Measurements from ENCODE around the gene MSRB3. TPM values are rescaled to one million over a fixed set of nuclear protein-coding genes. Genes with fewer than 3 reads are reported as not detected.

The MSRB3 gene
- total and polyA plus RNA-seq, 2 of the 8 experiments (the other 6 are each of a cell fraction or from before 2014, with no cell fraction given), result 0.32 to 1.2 TPM

DNA sequence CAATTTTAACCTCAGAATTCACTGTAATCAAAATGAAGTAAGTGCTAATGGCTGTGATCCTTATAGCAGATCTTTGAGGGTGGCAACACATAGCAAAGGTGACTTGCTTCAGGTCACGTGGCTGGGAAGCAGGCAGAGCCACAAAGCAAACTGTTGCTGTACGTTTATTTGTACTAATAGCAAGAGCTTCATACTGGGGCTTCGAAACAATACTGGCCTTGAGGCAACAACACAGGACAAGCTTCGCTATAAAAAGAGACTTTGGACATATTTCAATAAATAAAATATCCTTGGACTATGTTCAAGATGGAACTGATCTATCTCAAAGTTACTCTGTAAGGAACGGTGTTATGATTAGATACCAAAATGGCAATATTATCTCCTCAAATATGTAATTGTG is 44.6 kb downstream of the MSRB3 start:
- no peaks in the 10 kb centered on the region; a peak in 1 of 7 replicates for H3K4me1 ChIP-seq (replicated peaks in 1 of 4; ENCODE audit: control insufficient read depth in 3 of 4, insufficient read depth in 4 of 4, low read length in 3 of 4)
- H3K23ac ChIP-seq (ENCODE audit: insufficient read length), result no peak overlapping the region
- no peak overlapping the region for H3K14ac ChIP-seq (ENCODE audit: insufficient read length)
- no peaks in the 10 kb centered on the region for H4K20me1 ChIP-seq (replicated peaks in 1 of 2; ENCODE audit: control insufficient read depth in 1 of 2, insufficient read depth in 2 of 2, low read length in 2 of 2)
- no peak overlapping the region for H3K4ac ChIP-seq (replicated peaks; ENCODE audit: insufficient read length, low read depth, low read length)
- H2BK5ac ChIP-seq (ENCODE audit: low read depth, low read length), result no peak overlapping the region
- no peak for DNase-seq (ENCODE audit: low read depth in 1 of 2, low spot score in 2 of 2)
- H3K4me3 ChIP-seq (ENCODE audit: extremely low read depth in 1 of 4, insufficient read depth in 2 of 4, low read depth in 3 of 4, low read length in 4 of 4), result no peak overlapping the region
- no peaks in the 10 kb centered on the region for H3K9me3 ChIP-seq (ENCODE audit: insufficient read depth in 2 of 2, low read depth in 1 of 2, low read length in 1 of 2)
- no peaks in the 10 kb centered on the region for H3K79me1 ChIP-seq (ENCODE audit: low read depth, low read length)
- H3K36me3 ChIP-seq (ENCODE audit: control insufficient read depth in 2 of 4, insufficient read depth in 4 of 4, low read length in 3 of 4), result no peaks in the 10 kb centered on the region
- no peak overlapping the region for H3K27ac ChIP-seq (ENCODE audit: low read depth, low read length)
- TF ChIP-seq RNF2 (IDR thresholded peaks at IDR 0.05; ENCODE audit: borderline replicate concordance, low read depth, low read length, missing control alignments, poor library complexity, severe bottlenecking), result no peak
- no peak for TF ChIP-seq NANOG (IDR thresholded peaks at IDR 0.05; ENCODE audit: insufficient read depth, low read depth, low read length, poor library complexity, severe bottlenecking)
- no peak for TF ChIP-seq TCF12 (IDR thresholded peaks at IDR 0.05; ENCODE audit: low read depth, low read length)
- no peak for TF ChIP-seq TBP (IDR thresholded peaks at IDR 0.05; ENCODE audit: low read depth, low read length)
- no peak overlapping the region for H2BK15ac ChIP-seq (ENCODE audit: low read length)
- H4K91ac ChIP-seq (replicated peaks; ENCODE audit: insufficient read length, low read length), result no peak overlapping the region
- H4K8ac ChIP-seq (ENCODE audit: extremely low read depth, insufficient read depth, low read length), result no peak overlapping the region
- no peak overlapping the region for H2AFZ ChIP-seq (ENCODE audit: low read length)
- H3K56ac ChIP-seq (replicated peaks; ENCODE audit: insufficient read length, low read depth, low read length), result no peak overlapping the region
- H3K4me2 ChIP-seq (ENCODE audit: insufficient read depth in 1 of 2, low read depth in 2 of 2, low read length in 2 of 2), result no peak overlapping the region
- no peak for FAIRE-seq
- no peak overlapping the region for H4K5ac ChIP-seq (ENCODE audit: insufficient read length, low read depth, low read length)
- H2BK20ac ChIP-seq (ENCODE audit: low read length), result no peak overlapping the region
- no peaks in the 10 kb centered on the region for H3K27me3 ChIP-seq (replicated peaks in 1 of 4; ENCODE audit: control insufficient read depth in 3 of 4, extremely low read depth in 1 of 4, insufficient read depth in 3 of 4, low read length in 3 of 4)
- H2AK5ac ChIP-seq (ENCODE audit: low read depth, low read length), result no peak overlapping the region
- no peaks in the 10 kb centered on the region for H3K79me2 ChIP-seq (ENCODE audit: control insufficient read depth in 1 of 2, insufficient read depth in 2 of 2, low read length in 2 of 2)
- no peak overlapping the region for H3K18ac ChIP-seq (ENCODE audit: extremely low read depth, low read length)
- H3K9ac ChIP-seq (replicated peaks in 1 of 4; ENCODE audit: extremely low read depth in 1 of 4, low read depth in 3 of 4, low read length in 3 of 4), result no peak overlapping the region
- no peak overlapping the region for H2BK12ac ChIP-seq (ENCODE audit: low read depth, low read length)
- no peak overlapping the region for H2BK120ac ChIP-seq (replicated peaks; ENCODE audit: low read depth, low read length)
- POLR2A ChIA-PET (ENCODE audit: partially characterized antibody), result no interaction called here
- CTCF ChIA-PET (ENCODE audit: partially characterized antibody), result no interaction called here
- H3K23me2 ChIP-seq (ENCODE audit: low read depth, low read length), result no peaks in the 10 kb centered on the region
- WGBS, 2 experiments (ENCODE audit: extremely low coverage in 1 of 2, insufficient coverage in 1 of 2, insufficient read length in 1 of 2, insufficient replicate concordance in 2 of 2, low coverage in 1 of 2, low lambda C conversion rate in 2 of 2, missing lambda C conversion rate in 1 of 2), result 93% methylated on average over 5 of the region's 5 CpGs; no CpG with 5 or more reads in 1 of the 2 experiments
